Endothelial cell of umbilical vein (primary cell): Measurements from ENCODE around the gene ADARB1. TPM values are rescaled to one million over a fixed set of nuclear protein-coding genes. Genes with fewer than 3 reads are reported as not detected.

Source experiments
- BruUV-seq: library from RNA; stranded (reverse); fragments of 400-500 nt; replicated peaks from 2 replicates; lab custom pipeline; 2021; lab: Mats Ljungman, UMichigan
- CTCF ChIA-PET: fragments of 300-600, 350-600 bp; sonication (Branson Sonifier 250); formaldehyde crosslinking; loops from one replicate; lab custom pipeline; 2021; ENCODE audit warnings: antibody characterized with exemption, inconsistent platforms; lab: Charles Lee
- POLR2A ChIA-PET: fragments of 300-600, 350-600 bp; sonication (Branson Sonifier 250); formaldehyde crosslinking; loops from one replicate; lab custom pipeline; 2021; ENCODE audit warnings: antibody characterized with exemption, inconsistent platforms; lab: Charles Lee
- DNase-seq: peaks from one replicate; pipeline ENCODE4 v3.0.0-alpha.2; 2011; ENCODE audit warnings: low read depth, low spot score
- FAIRE-seq: peaks from 2 replicates; lab custom pipeline; 2011; peaks lifted over from hg19 to GRCh38; lab: Jason Lieb, UNC
- H2AFZ ChIP-seq: 2 replicates; pipeline ENCODE4 v1.6.0; 2012; ENCODE audit warnings: low read depth, low read length, control low read depth, inconsistent platforms
- H3K27ac ChIP-seq: 2 replicates; pipeline ENCODE4 v1.5.1; 2011; ENCODE audit warnings: low read depth, mild to moderate bottlenecking, control low read depth, low read length, moderate library complexity; ENCODE audit not compliant: insufficient read depth
- H3K27me3 ChIP-seq, 2 experiments: 2 replicates each; pipeline versions ENCODE4 v1.6.0 to v1.6.1; 2011; ENCODE audit warnings: low read length in 2 of 2, mixed read lengths in 1 of 2; ENCODE audit not compliant: control insufficient read depth in 2 of 2, insufficient read depth in 2 of 2
- H3K36me3 ChIP-seq, 2 experiments: 2 replicates in 1 of 2; 3 replicates in 1 of 2; pipeline ENCODE4 v1.5.1; 2011; ENCODE audit warnings: low read length in 2 of 2, mild to moderate bottlenecking in 1 of 2, moderate library complexity in 1 of 2; ENCODE audit not compliant: control insufficient read depth in 2 of 2, insufficient read depth in 2 of 2; ENCODE audit errors: extremely low read depth in 1 of 2
- H3K4me1 ChIP-seq: 3 replicates; pipeline ENCODE4 v1.5.1; 2011; ENCODE audit warnings: mild to moderate bottlenecking, low read length; ENCODE audit not compliant: control insufficient read depth, insufficient read depth; ENCODE audit errors: extremely low read depth
- H3K4me2 ChIP-seq: 2 replicates; pipeline ENCODE4 v1.6.1; 2011; ENCODE audit warnings: low read length, control low read depth, mixed read lengths; ENCODE audit not compliant: insufficient read depth
- H3K4me3 ChIP-seq, 3 experiments: fragments of 200-600 bp in 1 of 3; sonication (generic), shearing (Covaris generic) in 1 of 3; replicated peaks in 1 of 3; 2 replicates each; pipeline ENCODE4 v1.5.1; 2011 to 2016; ENCODE audit warnings: control low read depth in 3 of 3, low read length in 3 of 3, mild to moderate bottlenecking in 2 of 3, inconsistent platforms in 1 of 3, low read depth in 1 of 3, moderate library complexity in 1 of 3; ENCODE audit not compliant: insufficient read depth in 1 of 3
- H3K79me2 ChIP-seq: 2 replicates; pipeline ENCODE4 v1.6.0; 2012; ENCODE audit warnings: low read length, inconsistent platforms; ENCODE audit not compliant: control insufficient read depth, insufficient read depth
- H3K9ac ChIP-seq: replicated peaks from 2 replicates; pipeline ENCODE3; 2011; ENCODE audit warnings: low read length, control low read depth; ENCODE audit not compliant: insufficient read depth; ENCODE audit errors: extremely low read depth
- H3K9me1 ChIP-seq: replicated peaks from 3 replicates; pipeline ENCODE4 v1.6.0; 2011; ENCODE audit warnings: mild to moderate bottlenecking, low read length; ENCODE audit not compliant: control insufficient read depth, insufficient read depth; ENCODE audit errors: extremely low read depth
- H3K9me3 ChIP-seq: replicated peaks from 2 replicates; pipeline ENCODE4 v1.5.1; 2012; ENCODE audit warnings: low read length, inconsistent platforms; ENCODE audit not compliant: control insufficient read depth, insufficient read depth
- H4K20me1 ChIP-seq: replicated peaks from 2 replicates; pipeline ENCODE3; 2011; ENCODE audit warnings: mild to moderate bottlenecking, low read length; ENCODE audit not compliant: control insufficient read depth, insufficient read depth; ENCODE audit errors: extremely low read depth
- EZH2 ChIP-seq: IDR thresholded peaks from 2 replicates; pipeline ENCODE4 v1.6.1; 2012; ENCODE audit warnings: borderline replicate concordance, low read depth, mild to moderate bottlenecking, moderate library complexity, low read length, inconsistent platforms; ENCODE audit not compliant: severe bottlenecking
- FOS ChIP-seq: IDR thresholded peaks from 2 replicates; pipeline ENCODE4 v1.6.1; 2011; ENCODE audit warnings: mild to moderate bottlenecking, low read length, moderate library complexity, borderline replicate concordance; ENCODE audit not compliant: insufficient read depth
- GATA2 ChIP-seq: IDR thresholded peaks from 2 replicates; pipeline ENCODE4 v1.7.0; 2011; ENCODE audit warnings: low read depth, mild to moderate bottlenecking, moderate library complexity, mixed read lengths, low read length; ENCODE audit not compliant: insufficient read length, insufficient read depth
- JUN ChIP-seq: IDR thresholded peaks from 2 replicates; pipeline ENCODE4 v1.6.1; 2011; ENCODE audit warnings: borderline replicate concordance, low read depth; ENCODE audit not compliant: insufficient read length, insufficient read depth
- MYC ChIP-seq: IDR thresholded peaks from one replicate; pipeline ENCODE4 v1.6.1; 2011; ENCODE audit warnings: mild to moderate bottlenecking, low read depth, low read length
- POLR2A ChIP-seq: IDR thresholded peaks from 2 replicates; pipeline ENCODE4 v1.6.1; 2012; ENCODE audit warnings: low read depth, mild to moderate bottlenecking, control low read depth, low read length
- POLR2AphosphoS5 ChIP-seq: IDR thresholded peaks from 2 replicates; pipeline ENCODE4 v1.6.1; 2012; ENCODE audit warnings: low read depth, mild to moderate bottlenecking, control low read depth, low read length, moderate library complexity; ENCODE audit not compliant: insufficient read depth
- dilution Hi-C: fragments of 300-500 bp; cut with MboI; formaldehyde crosslinking; loops from one replicate; pipeline ENCODE4 v1.15.0; 2019; ENCODE audit warnings: low sequenced_read_pairs; ENCODE audit not compliant: extremely low pct_ligation_motif_present
- intact Hi-C: fragments of 100-400 bp; cut with micrococcal nuclease; formaldehyde crosslinking; loops from one replicate; pipeline ENCODE4 v1.10.0; 2022
- polyA plus RNA-seq, 4 experiments: library from polyadenylated mRNA; depleted of rRNA in 3 of 4; stranded (reverse) in 3 of 4; unstranded in 1 of 4; fragments of >200 nt; gene quantifications; 2 replicates each; pipeline versions ENCODE4 v1.2.1 to v1.2.3, GENCODE V29; 2011 to 2012; ENCODE audit warnings: missing spikeins in 1 of 4
- total RNA-seq: library from RNA; stranded (reverse); gene quantifications from 2 replicates; pipeline ENCODE4 v1.2.3, GENCODE V29; 2021
- TF ChIP-seq, protein P1 (sequence below): IDR thresholded peaks from 2 replicates; pipeline ENCODE4 v1.6.1; 2011; ENCODE audit not compliant: insufficient read depth, insufficient read length
- TF ChIP-seq, protein P2 (sequence below), 2 donors: IDR thresholded peaks; 1 replicate in 1 of 2; 2 replicates in 1 of 2; pipeline ENCODE4 v1.5.1; 2011; ENCODE audit warnings: low read length in 2 of 2, mild to moderate bottlenecking in 2 of 2, moderate library complexity in 2 of 2, control low read depth in 1 of 2, inconsistent platforms in 1 of 2, low read depth in 1 of 2; ENCODE audit not compliant: insufficient read depth in 1 of 2; ENCODE audit errors: extremely low read depth in 1 of 2

Gene ADARB1
- total and polyA plus RNA-seq, 2 donors (not counting 3 experiments of a cell fraction or from before 2014, with no cell fraction given): 32.5 to 54.3 TPM

DNA sequence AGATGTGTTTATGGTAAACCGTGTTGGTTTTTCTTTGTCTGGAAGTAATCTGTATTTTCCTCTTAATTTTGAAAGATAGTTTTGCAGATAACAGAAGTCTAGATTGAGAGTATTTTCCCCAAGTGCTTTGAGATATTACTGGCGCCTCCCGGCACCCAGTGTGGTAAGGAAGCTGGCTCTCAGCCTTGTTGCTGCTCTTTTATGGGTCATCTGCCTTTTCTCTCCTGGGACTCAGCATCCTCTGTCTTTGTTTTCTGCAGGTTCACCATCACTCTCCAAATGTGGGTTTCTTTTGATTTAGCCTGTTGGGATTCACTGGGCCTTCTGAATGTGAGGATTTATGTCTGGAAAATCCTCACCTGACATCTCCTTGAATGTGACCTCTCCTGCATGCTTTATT lies 175.9 kb downstream of the ADARB1 start:
- Histone ChIP-seq H2AFZ (no peak overlapping the region), H3K4me3 (no peak overlapping the region), H4K20me1 (no peaks in the 10 kb centered on the region), H3K4me1 (no peaks in the 10 kb centered on the region), H3K4me2 (no peak overlapping the region), H3K27me3 (peaks cover 3 to 20% of the 10 kb centered on the region in 2 experiments), H3K9me1 (no peaks in the 10 kb centered on the region), H3K9me3 (no peaks in the 10 kb centered on the region), H3K36me3 (no peaks in the 10 kb centered on the region), H3K27ac (no peak overlapping the region), H3K79me2 (no peaks in the 10 kb centered on the region), H3K9ac (no peak overlapping the region)
- POLR2A ChIA-PET: no interaction called here
- DNase-seq (no peak), FAIRE-seq (no peak)
- intact Hi-C loops (no loop called here), dilution Hi-C loops (no loop called here)
- no TSS peak for BruUV-seq
- CTCF ChIA-PET: interaction anchor here (1.1 kb wide), 1 partner anchor 81 kb away, joined by 3 read pairs; no protein-coding TSS in a partner anchor
- TF ChIP-seq FOS (no peak), MYC (no peak), JUN (no peak), POLR2AphosphoS5 (no peak), EZH2 (no peak), GATA2 (no peak), POLR2A (no peak)
- TF ChIP-seq, protein P1, sequence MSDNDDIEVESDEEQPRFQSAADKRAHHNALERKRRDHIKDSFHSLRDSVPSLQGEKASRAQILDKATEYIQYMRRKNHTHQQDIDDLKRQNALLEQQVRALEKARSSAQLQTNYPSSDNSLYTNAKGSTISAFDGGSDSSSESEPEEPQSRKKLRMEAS: no peak
- TF ChIP-seq, protein P2, sequence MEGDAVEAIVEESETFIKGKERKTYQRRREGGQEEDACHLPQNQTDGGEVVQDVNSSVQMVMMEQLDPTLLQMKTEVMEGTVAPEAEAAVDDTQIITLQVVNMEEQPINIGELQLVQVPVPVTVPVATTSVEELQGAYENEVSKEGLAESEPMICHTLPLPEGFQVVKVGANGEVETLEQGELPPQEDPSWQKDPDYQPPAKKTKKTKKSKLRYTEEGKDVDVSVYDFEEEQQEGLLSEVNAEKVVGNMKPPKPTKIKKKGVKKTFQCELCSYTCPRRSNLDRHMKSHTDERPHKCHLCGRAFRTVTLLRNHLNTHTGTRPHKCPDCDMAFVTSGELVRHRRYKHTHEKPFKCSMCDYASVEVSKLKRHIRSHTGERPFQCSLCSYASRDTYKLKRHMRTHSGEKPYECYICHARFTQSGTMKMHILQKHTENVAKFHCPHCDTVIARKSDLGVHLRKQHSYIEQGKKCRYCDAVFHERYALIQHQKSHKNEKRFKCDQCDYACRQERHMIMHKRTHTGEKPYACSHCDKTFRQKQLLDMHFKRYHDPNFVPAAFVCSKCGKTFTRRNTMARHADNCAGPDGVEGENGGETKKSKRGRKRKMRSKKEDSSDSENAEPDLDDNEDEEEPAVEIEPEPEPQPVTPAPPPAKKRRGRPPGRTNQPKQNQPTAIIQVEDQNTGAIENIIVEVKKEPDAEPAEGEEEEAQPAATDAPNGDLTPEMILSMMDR (IDR thresholded peaks at IDR 0.05; ENCODE audit: extremely low read depth in 1 of 2, insufficient read depth in 1 of 2, low read depth in 1 of 2, low read length in 2 of 2): no peak
